Sigmoid colon (tissue), 7 donors: ENCODE measurements around the gene ZFP69B. TPM values are rescaled to one million over a fixed set of nuclear protein-coding genes. Genes with fewer than 3 reads are reported as not detected.

Experiments
- DNase-seq: peaks from one replicate; pipeline ENCODE4 v3.0.0-alpha.2; 2019
- H3K27ac ChIP-seq, 4 donors: fragments of 200-600 bp; sonication (generic); one replicate each; pipeline ENCODE4 v1.5.1; 2016 to 2019; ENCODE audit warnings: mild to moderate bottlenecking in 1 of 4
- H3K27me3 ChIP-seq, 3 donors: fragments of 200-600 bp; sonication (generic); one replicate each; pipeline ENCODE4 v1.5.1; 2019; ENCODE audit warnings: mild to moderate bottlenecking in 1 of 3
- H3K36me3 ChIP-seq, 4 donors: fragments of 200-600 bp; sonication (generic); one replicate each; pipeline ENCODE4 v1.5.1; 2016 to 2019
- H3K4me1 ChIP-seq, 4 donors: fragments of 200-600 bp; sonication (generic); one replicate each; pipeline ENCODE4 v1.5.1; 2017 to 2019
- H3K4me3 ChIP-seq, 4 donors: fragments of 200-600 bp; sonication (generic); one replicate each; pipeline ENCODE4 v1.5.1; 2017 to 2019; ENCODE audit warnings: mild to moderate bottlenecking in 2 of 4, moderate library complexity in 1 of 4
- H3K9me3 ChIP-seq, 4 donors: fragments of 200-600 bp in 3 of 4; sonication (generic) in 3 of 4; one replicate each; pipeline versions ENCODE4 v1.5.1 to v1.6.1; 2013 to 2019
- EP300 ChIP-seq, 4 donors: sonication (generic); formaldehyde crosslinking; IDR thresholded peaks; one replicate each; pipeline ENCODE4 v1.6.1; 2017; ENCODE audit warnings: antibody characterized with exemption in 4 of 4
- POLR2A ChIP-seq, 2 donors: fragments of 450-650 bp; IDR thresholded peaks; one replicate each; pipeline ENCODE4 v1.6.1; 2016; ENCODE audit warnings: antibody characterized with exemption in 2 of 2, mild to moderate bottlenecking in 2 of 2, moderate library complexity in 2 of 2
- POLR2AphosphoS5 ChIP-seq, 4 donors: sonication (generic); formaldehyde crosslinking; IDR thresholded peaks; one replicate each; pipeline ENCODE4 v1.6.1; 2017; ENCODE audit warnings: antibody characterized with exemption in 4 of 4
- WGBS, 2 donors: extraction: QIAGEN DNeasy Blood & Tissue Kit; methylation state at CpG; one replicate each; pipeline ENCODE4 v1.1.7; 2013; 5-methylcytosine and 5-hydroxymethylcytosine counted together
- intact Hi-C: fragments of 100-400 bp; cut with DNase I; formaldehyde crosslinking; loops from one replicate; pipeline ENCODE4 v1.15.1; 2023
- polyA plus RNA-seq, 3 donors: library from polyadenylated mRNA; stranded (reverse); fragments of 200-250 nt; gene quantifications; one replicate each; pipeline ENCODE4 v1.2.3, GENCODE V29; 2013
- total RNA-seq, 4 donors: library from RNA; depleted of rRNA; stranded (reverse); fragments of >200 nt; gene quantifications; one replicate each; pipeline ENCODE4 v1.1.0, GENCODE V29; 2016
- TF ChIP-seq, protein P1 (sequence below), 4 experiments: fragments of 450-650 bp in 3 of 4; fragments of 200-600 bp in 1 of 4; IDR thresholded peaks; one replicate each; pipeline ENCODE4 v1.5.1; 2016 to 2019; ENCODE audit warnings: antibody characterized with exemption in 4 of 4, mild to moderate bottlenecking in 3 of 4, moderate library complexity in 2 of 4
- donor health status: healthy with polysubstance abuse.
- donor health status: Bipolar disorder and iron deficiency.
- donor health status: healthy.

Gene ZFP69B
- total and polyA plus RNA-seq, 7 donors: 0.14 to 1.8 (median 0.85) TPM; not detected in 1

DNA sequence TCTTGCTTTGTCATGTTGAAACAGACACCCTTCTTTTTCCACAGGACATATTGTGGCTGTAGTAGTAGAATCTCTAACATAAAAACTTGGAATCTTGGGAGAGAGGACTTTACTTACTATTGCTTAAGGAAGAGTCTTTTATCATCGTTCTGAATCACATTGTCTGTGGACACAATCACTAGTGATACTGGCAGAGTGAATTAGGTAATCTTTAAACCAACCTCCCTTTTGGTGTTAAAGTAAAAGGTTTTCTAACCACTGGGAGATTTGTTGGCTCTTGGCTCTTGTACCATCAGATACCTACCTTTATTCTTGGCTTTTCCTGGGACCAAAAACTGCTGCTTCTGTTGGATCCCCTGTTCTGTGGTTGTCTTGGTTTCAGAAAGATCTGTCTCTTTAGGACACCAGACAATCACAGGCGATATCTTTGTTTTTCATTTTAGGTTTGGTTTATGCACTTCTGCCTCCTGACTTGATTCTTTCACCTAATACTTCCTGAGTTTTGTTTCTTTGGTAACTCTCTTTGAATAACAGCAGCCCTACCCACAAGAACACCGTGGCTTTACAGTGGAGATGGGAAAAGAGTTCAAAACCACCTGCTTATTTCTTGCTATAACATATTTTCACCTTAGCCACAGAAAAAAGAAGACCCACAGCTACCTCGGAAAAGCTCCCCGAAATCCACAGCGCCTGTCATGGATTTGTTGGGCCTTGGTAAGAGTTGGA, 36.6 kb upstream of the ZFP69B start:
- H3K27ac ChIP-seq: no peak overlapping the region
- no peaks in the 10 kb centered on the region for H3K9me3 ChIP-seq
- no peak for DNase-seq
- no peaks in the 10 kb centered on the region for H3K4me1 ChIP-seq
- H3K4me3 ChIP-seq: no peak overlapping the region
- 85 to 91% methylated on average over 6 of the region's 6 CpGs for WGBS, 2 donors
- intact Hi-C loops: no loop called here
- TF ChIP-seq POLR2AphosphoS5 (IDR thresholded peaks at IDR 0.05) (no peak), EP300 (IDR thresholded peaks at IDR 0.05) (no peak), POLR2A (IDR thresholded peaks at IDR 0.05) (no peak)
- TF ChIP-seq, protein P1, sequence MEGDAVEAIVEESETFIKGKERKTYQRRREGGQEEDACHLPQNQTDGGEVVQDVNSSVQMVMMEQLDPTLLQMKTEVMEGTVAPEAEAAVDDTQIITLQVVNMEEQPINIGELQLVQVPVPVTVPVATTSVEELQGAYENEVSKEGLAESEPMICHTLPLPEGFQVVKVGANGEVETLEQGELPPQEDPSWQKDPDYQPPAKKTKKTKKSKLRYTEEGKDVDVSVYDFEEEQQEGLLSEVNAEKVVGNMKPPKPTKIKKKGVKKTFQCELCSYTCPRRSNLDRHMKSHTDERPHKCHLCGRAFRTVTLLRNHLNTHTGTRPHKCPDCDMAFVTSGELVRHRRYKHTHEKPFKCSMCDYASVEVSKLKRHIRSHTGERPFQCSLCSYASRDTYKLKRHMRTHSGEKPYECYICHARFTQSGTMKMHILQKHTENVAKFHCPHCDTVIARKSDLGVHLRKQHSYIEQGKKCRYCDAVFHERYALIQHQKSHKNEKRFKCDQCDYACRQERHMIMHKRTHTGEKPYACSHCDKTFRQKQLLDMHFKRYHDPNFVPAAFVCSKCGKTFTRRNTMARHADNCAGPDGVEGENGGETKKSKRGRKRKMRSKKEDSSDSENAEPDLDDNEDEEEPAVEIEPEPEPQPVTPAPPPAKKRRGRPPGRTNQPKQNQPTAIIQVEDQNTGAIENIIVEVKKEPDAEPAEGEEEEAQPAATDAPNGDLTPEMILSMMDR (IDR thresholded peaks at IDR 0.05): no peak
- peaks cover 0 to 82% (median 29%) of the 10 kb centered on the region in 4 donors for H3K36me3 ChIP-seq
- no peaks in the 10 kb centered on the region for H3K27me3 ChIP-seq

DNA sequence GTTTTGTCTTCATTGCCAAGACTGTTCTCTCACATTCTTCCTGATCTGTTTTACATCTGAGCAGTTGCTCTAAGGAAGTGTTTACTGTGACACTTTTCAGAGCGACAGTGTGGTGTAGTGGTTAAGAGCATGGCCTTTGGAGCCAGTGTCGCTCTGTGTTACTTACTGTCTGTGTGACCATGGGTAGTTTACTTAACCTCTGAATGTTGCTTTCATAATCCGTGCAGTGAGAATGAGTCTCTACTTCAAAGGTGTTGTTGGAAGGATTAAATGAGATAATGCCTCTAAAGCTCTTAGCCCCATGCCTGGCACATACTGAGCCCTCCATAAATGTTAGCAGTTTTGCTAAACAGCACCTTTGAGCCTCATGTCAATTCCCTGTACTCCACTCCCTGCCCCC, 35.9 kb upstream of the ZFP69B start:
- intact Hi-C loops: no loop called here
- Histone ChIP-seq H3K9me3 (no peaks in the 10 kb centered on the region), H3K27ac (no peak overlapping the region), H3K36me3 (peaks cover 0 to 77% (median 29%) of the 10 kb centered on the region in 4 donors), H3K4me1 (no peaks in the 10 kb centered on the region), H3K4me3 (no peak overlapping the region), H3K27me3 (no peaks in the 10 kb centered on the region)
- no peak for DNase-seq
- WGBS, 2 donors: 88 to 94% methylated on average over 3 of the region's 3 CpGs
- TF ChIP-seq POLR2AphosphoS5 (IDR thresholded peaks at IDR 0.05) (no peak), EP300 (IDR thresholded peaks at IDR 0.05) (no peak), POLR2A (IDR thresholded peaks at IDR 0.05) (no peak)
- TF ChIP-seq, protein P1 (IDR thresholded peaks at IDR 0.05): no peak

DNA sequence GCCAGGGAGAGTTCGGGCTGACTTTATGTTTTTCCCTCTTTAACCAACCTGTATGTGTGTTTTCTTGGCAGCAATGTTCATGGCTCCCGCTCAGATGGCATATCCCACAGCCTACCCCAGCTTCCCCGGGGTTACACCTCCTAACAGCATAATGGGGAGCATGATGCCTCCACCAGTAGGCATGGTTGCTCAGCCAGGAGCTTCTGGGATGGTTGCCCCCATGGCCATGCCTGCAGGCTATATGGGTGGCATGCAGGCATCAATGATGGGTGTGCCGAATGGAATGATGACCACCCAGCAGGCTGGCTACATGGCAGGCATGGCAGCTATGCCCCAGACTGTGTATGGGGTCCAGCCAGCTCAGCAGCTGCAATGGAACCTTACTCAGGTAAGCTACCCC, 33.6 kb upstream of the ZFP69B start:
- Histone ChIP-seq H3K27ac (no peak overlapping the region), H3K36me3 (peaks cover 0 to 58% (median 29%) of the 10 kb centered on the region in 4 donors), H3K9me3 (no peaks in the 10 kb centered on the region), H3K4me3 (no peak overlapping the region), H3K27me3 (no peaks in the 10 kb centered on the region), H3K4me1 (no peaks in the 10 kb centered on the region)
- no peak for DNase-seq
- intact Hi-C loops: no loop called here
- WGBS, 2 donors: 83 to 96% methylated on average over 4 of the region's 4 CpGs
- TF ChIP-seq, protein P1 (IDR thresholded peaks at IDR 0.05): no peak
- TF ChIP-seq POLR2AphosphoS5 (IDR thresholded peaks at IDR 0.05) (no peak), POLR2A (IDR thresholded peaks at IDR 0.05) (no peak), EP300 (IDR thresholded peaks at IDR 0.05) (no peak)

DNA sequence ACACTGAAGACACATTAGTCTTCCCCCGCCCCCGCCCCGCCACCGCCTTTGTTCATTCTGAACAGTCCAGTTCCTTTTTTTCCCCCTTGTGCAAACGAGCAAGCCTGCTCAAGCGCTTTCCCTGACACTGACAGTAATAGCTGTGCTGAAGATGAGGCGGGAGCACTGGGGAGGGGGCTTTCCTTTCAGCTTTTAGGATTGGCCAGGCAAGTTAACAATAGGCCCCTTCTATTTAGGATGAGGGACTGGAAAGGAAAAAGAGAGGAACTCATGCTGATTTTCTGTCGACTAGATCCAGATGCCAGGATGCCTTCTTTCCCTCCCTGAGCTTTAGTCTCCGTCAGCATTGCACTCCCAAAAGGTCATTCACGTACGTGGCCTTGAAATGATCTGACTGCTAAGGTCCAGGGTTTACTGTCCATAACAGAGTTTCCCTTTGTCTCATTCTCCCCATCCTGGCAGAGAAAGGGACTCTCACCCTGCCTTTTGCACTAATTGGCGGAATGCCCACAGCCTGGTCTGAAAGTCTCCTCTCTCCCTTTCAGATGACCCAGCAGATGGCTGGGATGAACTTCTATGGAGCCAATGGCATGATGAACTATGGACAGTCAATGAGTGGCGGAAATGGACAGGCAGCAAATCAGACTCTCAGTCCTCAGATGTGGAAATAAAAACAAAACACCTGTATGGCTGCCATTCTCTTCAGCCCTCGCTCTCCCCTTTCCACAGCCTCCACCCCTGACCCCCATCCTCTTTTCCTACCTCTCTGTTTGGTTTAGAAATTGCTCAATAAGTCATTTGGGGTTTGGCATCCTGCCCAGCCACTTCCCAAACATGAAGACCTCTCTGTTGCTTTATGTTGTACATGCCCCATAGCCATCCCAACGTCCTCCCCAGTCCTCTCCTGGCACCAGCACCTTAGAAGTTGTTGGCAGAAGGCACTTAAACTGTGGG, 28.6 kb upstream of the ZFP69B start:
- intact Hi-C loops: no loop called here
- Histone ChIP-seq H3K4me3 (no peak overlapping the region), H3K4me1 (no peaks in the 10 kb centered on the region), H3K36me3 (peaks cover 0 to 30% (median 8%) of the 10 kb centered on the region in 4 donors), H3K9me3 (no peaks in the 10 kb centered on the region), H3K27ac (no peak overlapping the region), H3K27me3 (no peaks in the 10 kb centered on the region)
- WGBS, 2 donors: 67 to 83% methylated on average over 15 of the region's 15 CpGs
- TF ChIP-seq EP300 (IDR thresholded peaks at IDR 0.05): no peak
- TF ChIP-seq POLR2A (IDR thresholded peaks at IDR 0.05): no peak
- no peak for TF ChIP-seq POLR2AphosphoS5 (IDR thresholded peaks at IDR 0.05)
- TF ChIP-seq, protein P1 (IDR thresholded peaks at IDR 0.05): no peak
- no peak for DNase-seq
